Panc1 (cell line): ENCODE measurements around the gene ROBO1. TPM values are rescaled to one million over a fixed set of nuclear protein-coding genes. Genes with fewer than 3 reads are reported as not detected.
A peak's percentile ranks its signal among the peaks of the same experiment; 100 is the strongest.

Experiments used
- ATAC-seq: fragments of 200-7000 bp; cut with Tn5 transposase; 2 replicates; pipeline ENCODE4 v1.9.1; 2020; ENCODE audit warnings: mild to moderate bottlenecking, moderate library complexity
- BruUV-seq: library from RNA; stranded (reverse); fragments of 400-500 nt; replicated peaks from 2 replicates; lab custom pipeline; 2021; lab: Mats Ljungman, UMichigan
- CTCF ChIA-PET: fragments of 300-600 bp; sonication (Branson Sonifier 250); formaldehyde crosslinking; loops from one replicate; lab custom pipeline; 2022; ENCODE audit warnings: antibody characterized with exemption; lab: Charles Lee
- POLR2A ChIA-PET: fragments of 300-600 bp; sonication (Branson Sonifier 250); formaldehyde crosslinking; loops from one replicate; lab custom pipeline; 2022; ENCODE audit warnings: antibody characterized with exemption; lab: Charles Lee
- DNase-seq: peaks from one replicate; pipeline ENCODE4 v3.0.0-alpha.2; 2010; ENCODE audit warnings: low read depth, low spot score
- H3K27ac ChIP-seq: 2 replicates; pipeline ENCODE4 v1.5.1; 2011; ENCODE audit warnings: mild to moderate bottlenecking, low read length, inconsistent platforms
- H3K27me3 ChIP-seq: fragments of 200-500 bp; sonication (Bioruptor generic); 2 replicates; pipeline ENCODE4 v1.6.0; 2014; ENCODE audit warnings: low read length, inconsistent platforms; ENCODE audit not compliant: control insufficient read depth, insufficient read depth
- H3K36me3 ChIP-seq: fragments of 200-500 bp; sonication (Bioruptor generic); 2 replicates; pipeline ENCODE4 v1.5.1; 2014; ENCODE audit warnings: inconsistent platforms, mild to moderate bottlenecking, low read length, moderate library complexity; ENCODE audit not compliant: control insufficient read depth, insufficient read depth
- H3K4me1 ChIP-seq: 2 replicates; pipeline ENCODE4 v1.5.1; 2011; ENCODE audit warnings: inconsistent platforms, mild to moderate bottlenecking, low read length, moderate library complexity; ENCODE audit not compliant: control insufficient read depth, insufficient read depth
- H3K4me3 ChIP-seq, 2 experiments: 2 replicates each; pipeline ENCODE4 v1.5.1; 2011 to 2012; ENCODE audit warnings: low read depth in 2 of 2, low read length in 2 of 2, mild to moderate bottlenecking in 2 of 2, inconsistent platforms in 1 of 2, moderate library complexity in 1 of 2
- H3K9me3 ChIP-seq: fragments of 200-500 bp; sonication (Bioruptor generic); 2 replicates; pipeline ENCODE4 v1.5.1; 2014; ENCODE audit warnings: low read depth, mild to moderate bottlenecking, inconsistent platforms, low read length, moderate library complexity; ENCODE audit not compliant: control insufficient read depth, insufficient read depth
- CTCF ChIP-seq: fragments of 450-650 bp; IDR thresholded peaks from 2 replicates; pipeline ENCODE4 v1.5.1; 2017; ENCODE audit warnings: mild to moderate bottlenecking
- POLR2AphosphoS5 ChIP-seq: IDR thresholded peaks from 2 replicates; pipeline ENCODE4 v1.6.1; 2012; ENCODE audit warnings: mild to moderate bottlenecking, low read depth, low read length, moderate library complexity
- REST ChIP-seq, 2 experiments: IDR thresholded peaks; 2 replicates each; pipeline ENCODE4 v1.6.1; 2011 to 2012; ENCODE audit warnings: low read depth in 2 of 2, control low read depth in 1 of 2, low read length in 1 of 2, mild to moderate bottlenecking in 1 of 2, moderate library complexity in 1 of 2; ENCODE audit not compliant: insufficient read depth in 1 of 2
- SIN3A ChIP-seq: IDR thresholded peaks from 2 replicates; pipeline ENCODE4 v1.6.1; 2012; ENCODE audit warnings: low read depth, mild to moderate bottlenecking, low read length, moderate library complexity, borderline replicate concordance; ENCODE audit not compliant: insufficient read depth
- TCF7L2 ChIP-seq: IDR thresholded peaks from 2 replicates; pipeline ENCODE4 v1.6.1; 2011; ENCODE audit warnings: mild to moderate bottlenecking, low read depth, low read length, inconsistent platforms
- in situ Hi-C: cut with HindIII; loops from 2 replicates; pipeline ENCODE4 v1.10.0; 2016; ENCODE audit warnings: low sequenced_read_pairs, low pct_unique_long_range_greater_than_20kb
- intact Hi-C: fragments of 100-400 bp; cut with micrococcal nuclease; formaldehyde crosslinking; loops from one replicate; pipeline ENCODE4 v1.10.0; 2022; ENCODE audit not compliant: unreplicated experiment
- total RNA-seq: library from RNA; stranded (reverse); gene quantifications from one replicate; pipeline ENCODE4 v1.2.1, GENCODE V29; 2021; ENCODE audit not compliant: unreplicated experiment

Gene ROBO1
- total RNA-seq, 1 experiment from 2014 or later = 61.6 TPM

- CTCF ChIA-PET = no interaction called here
Measured at GRCh38 chr3:79019924-79020173, 747.9 kb downstream of the ROBO1 start.

GRCh38 chr3:79019137-79019923 is 748.5 kb downstream of the ROBO1 start:
- BruUV-seq = no TSS peak
- intact Hi-C loops = loop anchor here (10.0 kb wide), 2 partner anchors 105 to 165 kb away; no protein-coding TSS in a partner anchor
- ATAC-seq = peak; percentile 92

More at GRCh38 chr3:79019924-79020173, 747.9 kb downstream of the ROBO1 start:
- Histone ChIP-seq H3K4me3 (peak overlapping the region; percentile 58 to 87), H3K27ac (peak overlapping the region; percentile 90), H3K4me1 (peaks cover 17% of the 10 kb centered on the region), H3K27me3 (no peaks in the 10 kb centered on the region), H3K9me3 (no peaks in the 10 kb centered on the region), H3K36me3 (no peaks in the 10 kb centered on the region)
- in situ Hi-C loops = no loop called here
- ATAC-seq = no peak
- POLR2A ChIA-PET = no interaction called here
- BruUV-seq = no TSS peak
- no peak for DNase-seq
- intact Hi-C loops = loop anchor here (10.0 kb wide), 2 partner anchors 105 to 165 kb away; no protein-coding TSS in a partner anchor
- TF ChIP-seq REST (IDR thresholded peaks at IDR 0.05; ENCODE audit: insufficient read depth in 1 of 2, low read depth in 2 of 2, low read length in 1 of 2) (no peak), CTCF (no peak), POLR2AphosphoS5 (no peak), SIN3A (no peak), TCF7L2 (no peak)

More at GRCh38 chr3:79019137-79019923, 748.5 kb downstream of the ROBO1 start:
- CTCF ChIA-PET = interaction anchor here (0.7 kb wide), 1 partner anchor 177 kb away, joined by 3 read pairs; no protein-coding TSS in a partner anchor
- Histone ChIP-seq H3K27me3 (no peaks in the 10 kb centered on the region), H3K4me3 (peak overlapping the region; percentile 58 to 87), H3K4me1 (peaks cover 18% of the 10 kb centered on the region), H3K27ac (peak overlapping the region; percentile 90), H3K36me3 (no peaks in the 10 kb centered on the region), H3K9me3 (no peaks in the 10 kb centered on the region)
- in situ Hi-C loops = no loop called here
- peak; percentile 57 for DNase-seq
- TF ChIP-seq TCF7L2 = peak; percentile 55
- TF ChIP-seq SIN3A = no peak
- TF ChIP-seq POLR2AphosphoS5 = peak; percentile 66; the same call in 1 of the 2 replicates
- POLR2A ChIA-PET = no interaction called here
